Fibroblast of skin of abdomen (primary cell): ENCODE measurements around the gene SPTBN1.
"Not testable (repeated sequence)": the region's sequence is repeated elsewhere in the genome, so short reads cannot be mapped to it uniquely, and the experiment has no call there.

ENCODE experiments used
- DNase-seq: peaks from one replicate; pipeline ENCODE4 v3.0.0-alpha.2; 2013

Gene SPTBN1

DNA sequence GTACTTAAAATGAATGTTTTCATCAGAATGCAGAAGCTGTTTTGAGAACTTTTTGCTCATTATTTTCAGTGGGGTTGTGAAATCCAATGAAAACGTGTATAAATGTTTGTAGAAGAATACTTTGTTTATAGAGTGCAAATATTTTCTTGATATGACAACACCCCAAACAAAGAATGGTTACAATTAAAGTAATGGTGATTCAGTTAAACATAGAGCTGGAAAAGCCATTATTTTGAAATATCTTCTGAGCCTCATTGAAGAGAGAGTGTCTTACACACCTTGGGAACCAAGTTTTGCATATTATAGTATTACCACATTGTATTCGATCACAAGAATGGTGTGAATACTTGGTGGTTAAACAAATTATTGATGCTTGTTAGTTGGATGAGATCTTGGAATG is 48.7 kb downstream of the SPTBN1 start:
- peak; percentile 36 for DNase-seq

DNA sequence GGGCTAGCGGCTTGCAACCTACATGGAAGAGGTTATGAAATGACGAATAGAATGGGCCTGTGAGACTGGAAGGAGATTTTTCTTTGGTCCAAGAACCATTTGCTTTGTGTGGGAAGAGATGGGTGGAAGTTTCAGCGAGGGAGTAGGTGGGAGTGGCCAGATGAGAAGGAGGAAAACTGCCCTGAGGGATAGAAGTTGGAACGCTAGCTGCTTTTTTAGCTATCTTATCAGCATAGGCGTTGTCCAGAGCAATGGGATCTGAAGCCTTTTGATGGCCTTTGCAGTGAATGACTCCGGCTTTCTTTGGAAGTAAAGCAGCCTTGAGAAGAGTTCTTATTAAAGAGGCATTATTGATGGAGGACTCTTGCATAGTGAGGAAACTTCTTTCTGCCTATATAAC is 52.4 kb downstream of the SPTBN1 start:
- DNase-seq: no peak

DNA sequence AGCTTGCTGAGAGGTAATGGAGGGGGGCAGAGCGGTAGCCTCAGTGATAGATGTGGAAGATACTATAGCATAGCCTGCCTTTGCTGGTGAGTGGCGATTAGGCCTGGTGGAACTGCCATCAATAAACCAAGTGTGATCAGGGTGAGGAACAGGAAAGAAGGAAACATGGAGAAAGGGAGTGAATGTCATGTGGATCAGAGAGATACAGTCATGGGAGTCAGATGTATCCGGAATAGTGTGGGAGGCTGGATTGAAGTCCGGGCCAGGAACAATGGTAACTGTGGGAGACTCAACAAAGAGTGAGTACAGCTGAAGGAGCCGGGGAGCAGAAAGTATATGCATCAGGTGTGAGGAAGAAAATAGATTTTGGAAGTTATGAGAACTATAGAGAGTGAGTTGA is 52.9 kb downstream of the SPTBN1 start:
- not testable (repeated sequence) for DNase-seq

DNA sequence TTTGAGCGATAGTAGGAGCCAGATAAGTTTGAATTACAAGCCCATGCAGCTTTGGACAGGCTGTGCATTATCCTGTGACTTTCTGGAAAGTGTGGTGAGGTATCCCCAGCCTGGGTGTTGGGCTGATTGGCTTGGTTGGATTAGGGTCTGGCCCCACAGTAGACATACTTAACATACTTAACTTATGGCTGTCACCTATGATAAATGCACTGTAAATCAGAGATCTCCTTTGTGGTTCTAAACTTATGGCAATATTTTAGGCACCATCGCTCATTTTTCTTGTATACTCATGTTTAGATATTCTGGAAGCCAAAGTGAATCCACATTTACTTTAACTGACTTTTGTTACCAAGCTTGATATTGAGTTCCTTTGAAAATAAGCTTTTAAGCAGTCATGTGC is 54.8 kb downstream of the SPTBN1 start:
- DNase-seq: peak; percentile 61

DNA sequence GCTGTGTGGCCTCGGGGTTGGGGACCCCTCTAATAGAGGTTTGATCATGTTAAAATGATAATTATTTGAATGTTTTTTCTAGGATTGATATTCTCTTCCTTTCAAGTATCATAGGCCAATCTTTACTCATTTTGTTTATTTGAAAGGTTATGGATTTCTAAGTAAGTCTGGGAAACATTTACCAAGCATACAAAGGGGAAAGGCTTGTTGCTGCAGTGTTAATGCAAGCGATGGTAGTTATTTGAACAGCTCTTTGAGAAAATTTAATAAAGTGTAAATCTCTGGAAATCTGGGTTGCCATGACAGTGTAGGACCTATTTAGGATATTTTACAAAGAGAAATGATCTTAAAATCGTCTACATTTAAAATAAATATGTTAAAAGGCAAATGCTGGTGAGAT is 56.1 kb downstream of the SPTBN1 start:
- no peak for DNase-seq

DNA sequence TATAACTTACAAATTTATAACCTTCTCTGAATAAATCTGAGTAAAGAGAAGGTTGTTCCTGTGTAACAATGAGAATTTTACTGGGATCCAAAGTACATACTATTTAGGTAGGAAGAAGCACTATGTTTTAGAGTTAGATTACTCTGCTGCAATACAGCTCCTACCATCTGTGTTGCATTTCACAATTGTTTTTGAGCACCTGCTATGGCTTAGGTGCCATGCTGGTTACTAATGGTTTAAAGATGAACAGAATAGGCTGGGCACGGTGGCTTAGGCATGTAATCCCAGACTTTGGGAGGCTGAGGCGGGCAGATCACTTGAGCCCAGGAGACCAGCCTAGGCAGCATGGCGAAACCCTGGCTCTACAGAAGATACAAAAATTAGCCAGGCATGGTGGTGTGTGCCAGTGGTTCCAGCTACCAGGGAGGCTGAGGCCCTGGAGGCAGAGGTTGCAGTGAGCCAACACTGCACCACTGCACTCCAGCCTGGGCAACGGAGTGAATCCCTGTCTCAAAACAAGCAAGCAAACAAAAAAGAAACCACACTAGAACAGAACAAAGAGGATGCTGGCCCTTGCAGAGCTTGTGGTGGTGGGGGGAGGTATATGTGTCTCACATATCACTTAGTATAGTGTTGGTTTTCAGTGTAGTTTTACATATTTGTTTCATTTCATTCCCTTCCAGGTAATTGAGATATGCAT is 56.7 kb downstream of the SPTBN1 start:
- DNase-seq: no peak

DNA sequence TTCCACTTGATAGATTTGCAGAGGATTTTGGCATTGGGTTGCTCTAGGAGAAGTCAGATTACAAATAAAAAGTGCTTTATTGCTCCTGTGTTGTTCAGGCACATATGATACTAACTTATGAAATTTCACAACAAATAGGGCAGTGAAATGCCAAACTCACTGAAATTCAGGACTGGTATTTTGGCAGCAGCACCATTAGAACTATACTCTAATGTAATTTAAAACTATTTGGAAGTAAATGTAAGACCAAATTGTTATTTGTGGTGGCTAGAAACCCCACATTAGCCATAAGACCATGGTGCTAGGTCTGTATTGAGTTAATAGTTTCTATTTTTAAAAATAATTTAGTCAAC is 57.2 kb downstream of the SPTBN1 start:
- DNase-seq: no peak

DNA sequence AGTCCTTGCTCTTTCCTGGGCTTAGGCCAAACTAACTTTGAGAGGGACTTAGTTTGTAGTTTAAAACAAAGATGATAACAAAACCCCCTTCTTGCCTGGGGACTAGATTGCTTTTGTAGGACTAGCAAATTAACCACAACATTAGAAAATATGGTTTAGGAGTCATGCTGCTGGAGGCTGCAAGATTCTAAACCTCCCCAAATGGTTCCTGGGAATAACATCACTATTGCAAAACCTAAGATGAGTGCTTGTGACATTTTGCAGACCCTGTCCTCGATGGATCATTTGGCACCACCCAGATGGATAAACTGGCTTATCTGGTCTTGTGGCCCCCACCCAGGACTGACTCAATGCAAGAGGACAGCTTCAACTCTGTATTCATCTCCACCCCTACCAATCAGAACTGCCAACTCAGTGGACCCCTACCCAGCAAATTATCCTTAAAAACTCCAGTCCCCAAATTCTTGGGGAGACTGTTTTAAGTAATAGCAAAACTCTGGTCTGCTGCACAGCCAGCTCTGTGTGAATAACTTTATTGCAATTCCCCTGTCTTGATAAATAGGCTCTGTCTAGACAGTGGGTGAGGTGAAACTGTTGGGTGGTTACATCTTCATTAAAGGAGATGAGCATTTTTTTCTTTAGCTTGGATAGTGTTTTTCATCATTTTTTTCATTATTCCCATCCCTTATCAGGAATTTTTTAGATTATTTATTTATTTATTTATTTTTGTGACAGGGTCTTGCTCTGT is 58.9 kb downstream of the SPTBN1 start:
- DNase-seq: no peak

DNA sequence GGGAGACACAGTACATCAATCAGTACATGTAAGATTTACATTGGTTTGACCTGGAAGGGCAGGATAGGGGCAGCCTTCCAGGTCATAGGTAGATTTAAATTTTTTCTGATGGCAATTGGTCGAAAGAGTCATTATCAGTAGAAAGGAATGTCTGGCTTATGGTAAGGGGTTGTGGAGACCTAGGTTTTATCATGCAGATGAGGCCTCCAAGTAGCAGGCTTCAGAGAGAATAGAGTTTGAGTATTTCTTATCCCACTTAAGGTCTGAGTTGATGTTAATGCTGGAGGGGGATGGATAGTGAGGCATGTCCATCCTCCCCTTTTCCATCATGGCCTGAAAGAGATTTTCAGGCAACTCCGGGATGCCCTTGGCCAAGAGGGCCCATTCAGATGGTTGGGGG is 60.7 kb downstream of the SPTBN1 start:
- DNase-seq: no peak

DNA sequence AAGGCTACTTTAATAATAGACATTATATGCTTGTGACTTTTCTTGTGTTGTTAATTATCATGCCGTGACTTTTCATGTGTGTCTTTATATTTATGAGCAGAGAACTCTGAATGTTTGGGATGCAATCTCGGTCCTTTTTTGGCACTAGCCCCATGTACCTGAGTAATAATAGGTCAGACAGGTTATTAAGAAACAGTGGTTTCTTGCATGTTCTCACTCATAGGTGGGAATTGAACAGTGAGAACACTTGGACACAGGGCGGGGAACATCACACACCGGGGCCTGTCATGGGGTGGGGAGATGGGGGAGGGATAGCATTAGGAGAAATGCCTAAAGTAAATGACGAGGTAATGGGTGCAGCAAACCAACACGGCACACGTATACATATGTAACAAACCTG is 61.9 kb downstream of the SPTBN1 start:
- DNase-seq: not testable (repeated sequence)

DNA sequence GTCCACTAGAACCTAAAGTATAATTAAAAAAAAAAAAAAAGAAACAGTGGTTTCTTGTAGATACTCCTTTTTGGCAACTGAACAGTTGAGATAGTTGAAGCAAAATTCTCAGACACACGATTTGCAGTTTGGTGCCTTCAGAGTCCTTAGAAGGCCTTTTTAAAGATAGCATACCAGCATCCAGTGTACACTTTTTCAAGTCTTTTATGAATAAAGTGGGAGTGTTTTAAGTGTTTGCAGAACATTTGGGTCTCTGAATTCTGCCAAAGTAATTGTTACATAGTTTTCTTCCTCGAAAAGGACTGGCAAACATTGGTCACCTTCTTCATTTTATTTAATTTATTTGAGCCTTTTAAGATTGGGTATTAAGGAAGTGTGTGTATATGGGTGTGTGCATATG is 62.3 kb downstream of the SPTBN1 start:
- no peak for DNase-seq

DNA sequence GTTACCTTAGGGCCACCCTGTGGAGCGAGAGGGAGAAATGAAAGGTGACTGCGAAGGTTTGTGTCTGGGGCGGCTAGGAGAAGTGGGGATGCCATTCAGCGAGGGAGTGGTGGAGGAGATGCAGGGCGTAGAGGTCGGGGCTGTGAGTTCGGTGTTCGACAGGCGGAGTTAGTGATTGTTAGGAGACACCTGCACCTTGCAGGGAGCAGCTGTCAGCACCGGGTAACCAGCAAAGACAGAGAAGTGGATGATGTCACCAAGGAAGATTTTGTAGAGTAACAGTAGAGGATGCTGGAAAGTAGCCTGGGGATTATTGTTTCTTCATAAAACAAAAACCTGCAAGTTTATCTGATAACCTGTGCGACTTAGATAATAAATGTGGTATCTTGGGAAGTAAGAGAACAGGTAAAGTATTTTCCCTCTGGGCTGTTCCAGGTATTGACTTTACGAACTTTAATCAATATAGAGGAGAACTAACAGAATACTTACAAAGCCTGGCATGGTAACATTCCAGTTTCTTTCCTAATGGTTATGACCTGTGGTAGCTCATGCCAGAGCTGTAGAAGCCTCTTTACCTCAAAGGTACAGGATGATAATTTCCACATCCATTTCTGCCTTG is 63.8 kb downstream of the SPTBN1 start:
- DNase-seq: no peak

DNA sequence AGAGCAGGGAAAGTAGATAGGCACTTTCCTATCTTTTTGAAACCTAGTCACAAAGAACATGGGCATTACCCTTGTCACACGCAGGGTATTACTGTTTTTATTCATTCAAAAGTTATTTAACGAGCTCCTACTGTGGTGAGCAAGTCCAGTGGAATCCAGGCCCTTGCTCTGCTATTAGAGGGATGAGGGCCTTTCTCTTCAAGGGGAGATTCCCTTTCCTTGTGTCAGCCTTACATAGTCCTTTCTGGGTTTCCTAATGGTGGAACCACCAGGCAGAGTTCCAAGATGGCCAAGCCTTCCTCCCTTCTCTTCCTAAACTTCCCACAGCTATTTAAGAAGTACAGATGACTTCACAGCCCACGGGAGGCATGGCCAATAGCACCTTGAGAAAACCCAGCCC is 64.6 kb downstream of the SPTBN1 start:
- peak; percentile 97 for DNase-seq

DNA sequence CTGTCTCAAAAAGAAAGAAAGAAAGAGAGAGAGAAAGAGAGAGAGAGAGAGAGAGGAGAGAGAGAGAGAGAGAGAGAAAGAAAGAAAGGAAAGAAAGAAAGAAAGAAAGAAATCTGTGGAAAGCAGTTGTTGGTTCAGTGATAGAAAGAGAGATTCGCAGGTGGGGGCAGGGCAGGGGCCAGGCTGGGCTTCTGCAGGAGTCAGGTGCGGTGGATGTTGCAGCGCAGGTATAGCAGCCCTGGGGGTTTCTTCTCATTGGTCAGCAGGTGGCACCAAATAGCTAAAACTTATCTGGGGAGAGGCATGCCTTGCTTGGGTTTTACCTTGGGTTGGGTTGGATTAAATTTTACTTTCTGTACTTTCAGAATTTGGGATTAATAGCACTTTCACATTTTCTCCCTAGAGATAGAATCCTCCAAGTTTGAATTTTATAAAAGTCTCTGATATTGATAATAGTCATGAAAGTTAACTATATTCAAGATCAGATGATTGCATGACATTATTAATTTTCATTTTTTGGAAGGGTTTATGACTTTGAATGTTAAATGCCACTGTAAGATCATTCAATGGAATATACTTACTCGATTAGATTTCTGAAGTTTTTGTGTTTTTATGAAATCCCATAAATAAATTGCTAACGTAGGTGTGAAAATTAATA is 66.6 kb downstream of the SPTBN1 start:
- peak; percentile 59 for DNase-seq

DNA sequence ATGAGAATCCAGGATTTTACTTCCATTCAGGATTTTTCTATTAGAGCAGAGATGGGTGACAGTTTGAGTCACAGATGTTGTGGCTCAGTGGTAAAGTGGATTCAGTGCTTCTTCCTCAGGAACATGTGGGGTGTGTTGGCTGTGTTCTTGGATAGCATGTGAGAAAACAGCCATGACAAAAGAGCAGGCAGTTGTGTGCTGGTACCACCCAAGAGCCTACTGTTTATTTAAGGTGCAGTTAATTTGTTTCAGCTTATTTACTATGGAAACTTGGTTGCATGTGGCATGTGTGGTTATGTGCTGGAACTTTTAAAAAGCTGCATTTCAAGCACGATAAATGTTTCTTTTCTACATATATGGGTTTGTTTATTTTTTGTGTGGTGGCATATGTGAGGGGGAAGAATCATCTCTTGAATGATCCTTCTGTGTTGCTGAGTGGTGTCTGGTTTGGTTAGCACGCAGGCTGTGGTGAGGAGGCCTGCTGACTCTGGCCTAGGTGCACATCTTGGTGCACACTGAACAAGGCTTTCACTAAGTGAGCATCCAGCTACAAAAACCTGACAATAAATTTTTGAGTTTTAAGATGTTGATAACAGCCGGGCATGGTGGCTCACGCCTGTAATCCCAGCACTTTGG is 67.3 kb downstream of the SPTBN1 start:
- no peak for DNase-seq

DNA sequence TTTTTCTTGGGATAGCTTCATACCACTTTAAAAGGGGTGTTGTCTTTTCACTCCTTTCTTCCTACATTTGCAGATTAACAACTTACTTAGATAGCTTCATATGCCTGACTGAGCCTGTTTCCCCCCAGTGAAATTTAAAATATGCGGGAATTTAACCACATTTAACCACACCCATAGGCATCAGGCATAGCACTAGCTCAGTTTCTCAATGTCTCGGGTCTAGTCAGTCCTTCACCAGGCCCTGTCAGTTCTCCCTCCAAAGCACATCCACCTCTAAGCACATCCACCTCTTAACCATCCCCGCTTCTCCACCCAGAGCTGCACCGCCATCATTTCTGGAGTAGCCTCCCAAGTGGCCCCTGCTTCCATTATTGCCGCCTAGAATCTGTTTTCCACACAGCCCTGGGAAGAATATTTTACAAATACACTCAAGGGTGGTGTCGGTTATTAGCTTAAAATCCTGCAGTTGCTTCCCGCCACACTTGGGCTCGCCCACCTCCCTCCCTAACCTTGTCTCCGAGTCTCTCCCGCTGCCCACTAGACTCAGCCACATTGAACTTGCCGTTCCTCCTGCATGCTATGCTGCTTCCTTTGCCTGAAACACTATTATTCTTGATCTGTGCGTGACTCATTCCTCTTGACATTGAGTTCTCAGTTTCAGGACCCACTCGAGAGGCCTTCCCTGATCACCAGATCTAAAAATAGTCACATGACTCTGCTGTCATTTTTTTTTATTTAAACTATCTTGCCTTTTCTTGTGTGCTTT is 68.3 kb downstream of the SPTBN1 start:
- DNase-seq: peak; percentile 83

DNA sequence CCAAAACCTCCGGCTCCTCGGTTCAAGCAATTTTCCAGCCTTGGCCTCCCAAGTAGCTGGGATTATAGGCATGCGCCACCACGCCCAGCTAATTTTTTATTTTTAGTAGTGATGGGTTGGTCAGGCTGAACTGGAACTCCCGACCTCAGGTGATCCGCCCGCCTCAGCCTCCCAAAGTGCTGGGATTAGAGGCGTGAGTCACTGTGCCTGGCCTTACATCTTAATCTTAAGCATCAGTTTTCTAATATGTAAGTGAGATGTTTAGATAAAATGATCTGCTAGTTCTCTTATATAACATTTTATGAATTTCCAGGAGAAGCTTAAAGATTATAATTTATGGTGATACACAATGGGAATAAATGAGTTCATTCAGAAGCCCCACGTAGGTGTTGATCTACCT is 69.2 kb downstream of the SPTBN1 start:
- DNase-seq: no peak

DNA sequence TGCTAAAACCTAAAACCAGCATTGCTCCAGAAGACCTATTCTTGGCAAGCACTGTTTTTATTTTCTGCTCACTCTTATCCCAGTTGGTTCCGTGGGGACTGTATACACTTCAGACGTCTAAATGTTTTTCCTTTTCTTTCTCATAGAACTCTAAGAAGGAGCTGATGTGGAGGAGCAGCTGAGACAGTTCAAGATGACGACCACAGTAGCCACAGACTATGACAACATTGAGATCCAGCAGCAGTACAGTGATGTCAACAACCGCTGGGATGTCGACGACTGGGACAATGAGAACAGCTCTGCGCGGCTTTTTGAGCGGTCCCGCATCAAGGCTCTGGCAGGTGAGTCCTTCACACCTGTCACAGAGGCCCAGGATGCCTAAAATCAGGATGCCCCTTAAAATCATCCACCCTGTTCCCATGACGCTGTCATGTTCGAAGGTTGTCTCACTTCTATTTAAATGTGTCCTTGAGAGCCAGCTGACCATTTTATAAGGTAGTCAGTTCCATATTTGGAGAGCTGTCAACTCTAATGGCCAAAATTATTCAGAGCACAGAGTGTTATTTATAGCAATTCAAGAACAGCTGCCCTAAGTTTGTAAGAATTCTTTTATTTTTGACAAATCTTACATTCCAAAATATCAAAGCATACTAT is 70.2 kb downstream of the SPTBN1 start:
- no peak for DNase-seq

DNA sequence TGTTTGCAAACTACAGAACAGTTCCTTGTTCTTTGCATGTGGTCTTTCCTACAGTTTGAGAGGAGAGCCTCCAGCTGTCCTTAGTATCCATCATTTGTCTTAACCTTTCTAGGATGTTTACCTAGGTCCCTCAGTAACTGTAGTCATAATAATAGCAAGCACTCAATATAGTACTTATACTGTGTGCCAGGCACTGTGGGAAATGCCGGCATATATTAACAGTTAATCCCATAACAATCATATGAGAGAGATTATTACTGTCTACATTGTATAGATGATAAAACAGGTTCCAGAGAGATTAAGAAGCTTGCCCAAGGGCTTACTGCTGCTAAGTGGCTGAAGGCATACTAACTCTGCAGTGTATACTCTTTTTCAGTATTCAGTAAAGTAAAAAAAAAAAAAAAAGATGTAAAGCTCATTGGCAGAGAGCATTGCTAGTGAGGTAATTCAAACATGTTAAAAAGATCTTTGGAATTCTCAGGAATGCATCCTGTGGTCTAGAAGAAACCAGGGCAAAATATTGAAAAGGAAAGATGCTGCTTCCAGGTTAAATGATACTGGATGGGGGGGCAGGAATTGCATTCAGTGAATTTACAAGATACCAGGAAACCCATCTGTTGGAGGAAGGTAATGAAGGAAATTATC is 72.3 kb downstream of the SPTBN1 start:
- peak; percentile 74 for DNase-seq

DNA sequence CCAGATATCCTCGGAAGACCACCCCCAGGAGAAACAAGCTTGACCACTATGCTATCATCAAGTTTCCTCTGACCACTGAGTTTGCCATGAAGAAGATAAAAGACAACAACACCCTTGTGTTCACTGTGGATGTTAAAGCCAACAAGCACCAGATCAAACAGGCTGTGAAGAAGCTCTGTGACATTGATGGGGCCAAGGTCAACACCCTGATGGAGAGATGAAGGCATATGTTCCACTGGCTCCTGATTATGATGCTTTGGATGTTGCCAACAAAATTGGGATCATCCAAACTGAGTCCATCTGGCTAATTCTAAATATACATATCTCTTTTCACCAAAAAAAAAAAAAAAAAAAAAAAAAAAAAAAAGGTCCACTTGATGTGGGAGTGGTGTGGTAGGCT is 73.4 kb downstream of the SPTBN1 start:
- DNase-seq: not testable (repeated sequence)

DNA sequence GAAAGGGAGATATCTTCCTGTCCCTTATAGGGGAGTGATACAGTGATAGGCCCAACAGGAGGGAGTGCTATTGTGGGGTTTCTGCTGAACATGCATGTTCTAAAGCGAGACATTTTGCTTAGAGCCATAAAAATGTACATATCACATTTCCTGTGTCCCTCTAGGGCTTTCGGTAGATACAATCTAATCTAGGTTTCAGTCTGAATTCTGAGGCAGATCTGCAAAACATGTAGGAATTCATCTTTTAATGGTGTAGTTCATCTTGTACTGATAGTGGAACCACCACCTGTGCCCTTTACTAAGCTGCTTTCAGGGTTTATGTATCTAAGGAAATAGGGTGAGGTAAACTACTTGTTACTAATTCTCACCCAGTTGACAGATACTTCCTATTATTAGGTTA is 73.8 kb downstream of the SPTBN1 start:
- no peak for DNase-seq
